IPS-18c (cell line): ENCODE results near the gene COL5A1.

Source experiments
- H3K4me3 ChIP-seq: 2 replicates; pipeline ENCODE4 v1.7.0; 2013; ENCODE audit warnings: low read depth, mild to moderate bottlenecking, low read length, moderate library complexity; ENCODE audit not compliant: insufficient read depth
- H3K9me3 ChIP-seq: one replicate; pipeline ENCODE4 v1.6.1; 2013; ENCODE audit warnings: mild to moderate bottlenecking, low read length, moderate library complexity; ENCODE audit not compliant: control insufficient read depth, insufficient read depth

The COL5A1 gene

GRCh38 chr9:134802216-134802795 lies 160.7 kb downstream of the COL5A1 start:
- Histone ChIP-seq H3K9me3 (no peaks in the 10 kb centered on the region), H3K4me3 (no peak overlapping the region)

- H3K9me3 ChIP-seq: no peaks in the 10 kb centered on the region
- no peak overlapping the region for H3K4me3 ChIP-seq
These were observed 163.3 kb downstream of the COL5A1 start for GRCh38 chr9:134804871-134805270.

GRCh38 chr9:134807716-134808446 lies 166.3 kb downstream of the COL5A1 start:
- no peak overlapping the region for H3K4me3 ChIP-seq
- no peaks in the 10 kb centered on the region for H3K9me3 ChIP-seq

- Histone ChIP-seq H3K4me3 (no peak overlapping the region), H3K9me3 (no peaks in the 10 kb centered on the region)
These were observed 166.8 kb downstream of the COL5A1 start for GRCh38 chr9:134808447-134808792.

GRCh38 chr9:134809292-134809691 lies 167.7 kb downstream of the COL5A1 start:
- Histone ChIP-seq H3K9me3 (no peaks in the 10 kb centered on the region), H3K4me3 (no peak overlapping the region)

- Histone ChIP-seq H3K9me3 (no peaks in the 10 kb centered on the region), H3K4me3 (no peak overlapping the region)
These were observed 168.2 kb downstream of the COL5A1 start for GRCh38 chr9:134809826-134810225.

- H3K9me3 ChIP-seq: no peaks in the 10 kb centered on the region
- H3K4me3 ChIP-seq: no peak overlapping the region
These were observed 169.6 kb downstream of the COL5A1 start for GRCh38 chr9:134811079-134811672.

GRCh38 chr9:134811673-134812342 lies 170.2 kb downstream of the COL5A1 start:
- no peaks in the 10 kb centered on the region for H3K9me3 ChIP-seq
- H3K4me3 ChIP-seq: no peak overlapping the region

- H3K9me3 ChIP-seq: no peaks in the 10 kb centered on the region
- H3K4me3 ChIP-seq: no peak overlapping the region
These were observed 170.7 kb downstream of the COL5A1 start for GRCh38 chr9:134812343-134812673.

- H3K9me3 ChIP-seq: no peaks in the 10 kb centered on the region
- no peak overlapping the region for H3K4me3 ChIP-seq
These were observed 172.2 kb downstream of the COL5A1 start for GRCh38 chr9:134813841-134814240.

GRCh38 chr9:134814598-134815215 lies 173.1 kb downstream of the COL5A1 start:
- H3K4me3 ChIP-seq: no peak overlapping the region
- no peaks in the 10 kb centered on the region for H3K9me3 ChIP-seq

- H3K4me3 ChIP-seq: no peak overlapping the region
- no peaks in the 10 kb centered on the region for H3K9me3 ChIP-seq
These were observed 174.0 kb downstream of the COL5A1 start for GRCh38 chr9:134815435-134816214.

GRCh38 chr9:134816264-134816663 lies 174.7 kb downstream of the COL5A1 start:
- Histone ChIP-seq H3K9me3 (no peaks in the 10 kb centered on the region), H3K4me3 (no peak overlapping the region)

GRCh38 chr9:134818000-134818568 lies 176.5 kb downstream of the COL5A1 start:
- Histone ChIP-seq H3K4me3 (no peak overlapping the region), H3K9me3 (no peaks in the 10 kb centered on the region)

- H3K4me3 ChIP-seq: no peak overlapping the region
- H3K9me3 ChIP-seq: no peaks in the 10 kb centered on the region
These were observed 177.0 kb downstream of the COL5A1 start for GRCh38 chr9:134818591-134818990.

- no peak overlapping the region for H3K4me3 ChIP-seq
- no peaks in the 10 kb centered on the region for H3K9me3 ChIP-seq
These were observed 179.3 kb downstream of the COL5A1 start for GRCh38 chr9:134820901-134821300.

- Histone ChIP-seq H3K4me3 (no peak overlapping the region), H3K9me3 (peaks cover 2% of the 10 kb centered on the region)
These were observed 180.9 kb downstream of the COL5A1 start for GRCh38 chr9:134822541-134822940.
